ENCODE measurements around the gene MAP2K5. TPM values are rescaled to one million over a fixed set of nuclear protein-coding genes. Genes with fewer than 3 reads are reported as not detected.

Gene MAP2K5
- total RNA-seq, 1 donor from 2014 or later, result 25.5 TPM

GRCh38 chr15:67805008-67805665, 262.6 kb downstream of the MAP2K5 start:
- Histone ChIP-seq H3K4me1 (no peaks in the 10 kb centered on the region), H3K36me3 (peaks cover 8% of the 10 kb centered on the region), H3K27ac (no peak overlapping the region), H3K9me3 (no peaks in the 10 kb centered on the region), H3K27me3 (ENCODE audit: low read depth) (no peaks in the 10 kb centered on the region), H3K4me3 (no peak overlapping the region)
- intact Hi-C loops (cut with DNase I), result no loop called here
- no peak for TF ChIP-seq CTCF (IDR thresholded peaks at IDR 0.05)
- ATAC-seq (peak in 1 of 2 donors; percentile 7), DNase-seq (no peak)

- Histone ChIP-seq H3K4me3 (no peak overlapping the region), H3K36me3 (peaks cover 8% of the 10 kb centered on the region), H3K27ac (no peak overlapping the region), H3K4me1 (no peaks in the 10 kb centered on the region), H3K27me3 (ENCODE audit: low read depth) (no peaks in the 10 kb centered on the region), H3K9me3 (no peaks in the 10 kb centered on the region)
- ATAC-seq (no peak), DNase-seq (no peak)
- no peak for TF ChIP-seq CTCF (IDR thresholded peaks at IDR 0.05)
- intact Hi-C loops (cut with DNase I), result no loop called here
These were observed 263.4 kb downstream of the MAP2K5 start for GRCh38 chr15:67805666-67806516.

- DNase-seq (no peak), ATAC-seq (no peak)
- no peak overlapping the region for H3K27ac ChIP-seq
- H3K9me3 ChIP-seq, result no peaks in the 10 kb centered on the region
- no peaks in the 10 kb centered on the region for H3K4me1 ChIP-seq
- no peak overlapping the region for H3K4me3 ChIP-seq
- H3K36me3 ChIP-seq, result peaks cover 8% of the 10 kb centered on the region
- H3K27me3 ChIP-seq (ENCODE audit: low read depth), result no peaks in the 10 kb centered on the region
- no peak for TF ChIP-seq CTCF (IDR thresholded peaks at IDR 0.05)
- intact Hi-C loops (cut with DNase I), result no loop called here
These were observed 264.0 kb downstream of the MAP2K5 start for GRCh38 chr15:67806536-67806935.

- Histone ChIP-seq H3K9me3 (no peaks in the 10 kb centered on the region), H3K27ac (no peak overlapping the region), H3K4me1 (no peaks in the 10 kb centered on the region), H3K4me3 (no peak overlapping the region), H3K27me3 (ENCODE audit: low read depth) (no peaks in the 10 kb centered on the region), H3K36me3 (peaks cover 8% of the 10 kb centered on the region)
- intact Hi-C loops (cut with DNase I), result no loop called here
- DNase-seq (no peak), ATAC-seq (no peak)
- TF ChIP-seq CTCF (IDR thresholded peaks at IDR 0.05), result no peak
These were observed 264.6 kb downstream of the MAP2K5 start for GRCh38 chr15:67807141-67807540.

- TF ChIP-seq CTCF (IDR thresholded peaks at IDR 0.05), result no peak
- intact Hi-C loops (cut with DNase I), result no loop called here
- Histone ChIP-seq H3K9me3 (no peaks in the 10 kb centered on the region), H3K27ac (no peak overlapping the region), H3K4me3 (no peak overlapping the region), H3K4me1 (no peaks in the 10 kb centered on the region), H3K36me3 (peaks cover 8% of the 10 kb centered on the region), H3K27me3 (ENCODE audit: low read depth) (no peaks in the 10 kb centered on the region)
- ATAC-seq (no peak), DNase-seq (no peak)
These were observed 265.3 kb downstream of the MAP2K5 start for GRCh38 chr15:67807836-67808235.
